ENCODE measurements around the gene NXPH1. TPM values are rescaled to one million over a fixed set of nuclear protein-coding genes. Genes with fewer than 3 reads are reported as not detected.

Gene NXPH1
- polyA plus RNA-seq, 1 experiment, result not detected

GRCh38 chr7:8507566-8507965 is 74.2 kb downstream of the NXPH1 start:
- CTCF ChIA-PET, result no interaction called here
- POLR2A ChIA-PET, result no interaction called here
- TF ChIP-seq CTCF (IDR thresholded peaks at IDR 0.05; ENCODE audit: insufficient read depth, low read depth, low read length), result no peak
- H3K36me3 ChIP-seq (ENCODE audit: control insufficient read depth, insufficient read depth, low read length), result no peaks in the 10 kb centered on the region
- H3K27me3 ChIP-seq (ENCODE audit: control insufficient read depth, insufficient read depth, low read length), result no peaks in the 10 kb centered on the region
- H3K4me3 ChIP-seq (ENCODE audit: low read depth, low read length), result no peak overlapping the region
- no peak for DNase-seq (ENCODE audit: low read depth)

GRCh38 chr7:8509621-8510020 is 76.2 kb downstream of the NXPH1 start:
- no peaks in the 10 kb centered on the region for H3K27me3 ChIP-seq (ENCODE audit: control insufficient read depth, insufficient read depth, low read length)
- DNase-seq (ENCODE audit: low read depth), result no peak
- no peak overlapping the region for H3K4me3 ChIP-seq (ENCODE audit: low read depth, low read length)
- ChIA-PET CTCF (interaction anchor here (0.5 kb wide), 1 partner anchor 9 kb away, joined by 4 read pairs; no protein-coding TSS in a partner anchor), POLR2A (no interaction called here)
- no peaks in the 10 kb centered on the region for H3K36me3 ChIP-seq (ENCODE audit: control insufficient read depth, insufficient read depth, low read length)
- TF ChIP-seq CTCF (IDR thresholded peaks at IDR 0.05; ENCODE audit: insufficient read depth, low read depth, low read length), result no peak

GRCh38 chr7:8511855-8512254 is 78.4 kb downstream of the NXPH1 start:
- Histone ChIP-seq H3K4me3 (ENCODE audit: low read depth, low read length) (no peak overlapping the region), H3K36me3 (ENCODE audit: control insufficient read depth, insufficient read depth, low read length) (no peaks in the 10 kb centered on the region), H3K27me3 (ENCODE audit: control insufficient read depth, insufficient read depth, low read length) (no peaks in the 10 kb centered on the region)
- ChIA-PET CTCF (no interaction called here), POLR2A (no interaction called here)
- DNase-seq (ENCODE audit: low read depth), result no peak
- TF ChIP-seq CTCF (IDR thresholded peaks at IDR 0.05; ENCODE audit: insufficient read depth, low read depth, low read length), result no peak

GRCh38 chr7:8514781-8515519 is 81.5 kb downstream of the NXPH1 start:
- TF ChIP-seq CTCF (IDR thresholded peaks at IDR 0.05; ENCODE audit: insufficient read depth, low read depth, low read length), result no peak
- DNase-seq (ENCODE audit: low read depth), result no peak
- no peak overlapping the region for H3K4me3 ChIP-seq (ENCODE audit: low read depth, low read length)
- no peaks in the 10 kb centered on the region for H3K36me3 ChIP-seq (ENCODE audit: control insufficient read depth, insufficient read depth, low read length)
- CTCF ChIA-PET, result no interaction called here
- POLR2A ChIA-PET, result no interaction called here
- H3K27me3 ChIP-seq (ENCODE audit: control insufficient read depth, insufficient read depth, low read length), result no peaks in the 10 kb centered on the region

- H3K27me3 ChIP-seq (ENCODE audit: control insufficient read depth, insufficient read depth, low read length), result no peaks in the 10 kb centered on the region
- ChIA-PET POLR2A (no interaction called here), CTCF (no interaction called here)
- H3K4me3 ChIP-seq (ENCODE audit: low read depth, low read length), result no peak overlapping the region
- no peak for DNase-seq (ENCODE audit: low read depth)
- H3K36me3 ChIP-seq (ENCODE audit: control insufficient read depth, insufficient read depth, low read length), result no peaks in the 10 kb centered on the region
- TF ChIP-seq CTCF (IDR thresholded peaks at IDR 0.05; ENCODE audit: insufficient read depth, low read depth, low read length), result no peak
These were observed 82.3 kb downstream of the NXPH1 start for GRCh38 chr7:8515640-8516185.
